ENCODE results near the gene ZNF134. TPM values are rescaled to one million over a fixed set of nuclear protein-coding genes. Genes with fewer than 3 reads are reported as not detected.

ZNF134 gene
- polyA plus RNA-seq, 10 donors: 9.5 to 15.1 (median 13.0) TPM

Other genes starting within 250 kb of the ZNF134 start
- 10 to 100 TPM; 11.2 to 24.8 (median 16.9) TPM for gene ZNF548, start 224.4 kb upstream of the ZNF134 start, polyA plus RNA-seq (ENCODE audit: insufficient read length in 10 of 10)
- gene ZNF17, start 203.1 kb upstream of the ZNF134 start, polyA plus RNA-seq (ENCODE audit: insufficient read length in 10 of 10): 1 to 10 TPM; 5.1 to 9.9 (median 7.8) TPM
- gene ZNF749, start 178.9 kb upstream of the ZNF134 start, polyA plus RNA-seq (ENCODE audit: insufficient read length in 10 of 10): 1 to 10 TPM; 4.1 to 8.5 (median 6.2) TPM
- gene VN1R1, start 157.1 kb upstream of the ZNF134 start, polyA plus RNA-seq (ENCODE audit: insufficient read length in 10 of 10): 1 to 10 TPM in 8 of 10 donors, under 1 TPM in 2; 0.84 to 3.8 (median 1.5) TPM
- gene ZNF772, start 136.7 kb upstream of the ZNF134 start, polyA plus RNA-seq (ENCODE audit: insufficient read length in 10 of 10): 10 to 100 TPM in 4 of 10 donors, 1 to 10 TPM in 6; 6.4 to 11.9 (median 9.1) TPM
- 10 to 100 TPM in 3 of 10 donors, 1 to 10 TPM in 7; 5.9 to 13.2 (median 9.9) TPM for gene ZNF419, start 126.5 kb upstream of the ZNF134 start, polyA plus RNA-seq (ENCODE audit: insufficient read length in 10 of 10)
- gene ZNF773, start 114.3 kb upstream of the ZNF134 start, polyA plus RNA-seq (ENCODE audit: insufficient read length in 10 of 10): 10 to 100 TPM in 1 of 10 donors, 1 to 10 TPM in 9; 5.1 to 11.8 (median 7.4) TPM
- gene ZNF549, start 86.9 kb upstream of the ZNF134 start, polyA plus RNA-seq (ENCODE audit: insufficient read length in 10 of 10): 1 to 10 TPM; 4.7 to 9.5 (median 7.5) TPM
- 10 to 100 TPM in 6 of 10 donors, 1 to 10 TPM in 4; 8.6 to 14.0 (median 11.1) TPM for gene ZNF550, start 54.4 kb upstream of the ZNF134 start, polyA plus RNA-seq (ENCODE audit: insufficient read length in 10 of 10)
- gene ZNF416, start 35.3 kb upstream of the ZNF134 start, polyA plus RNA-seq (ENCODE audit: insufficient read length in 10 of 10): 1 to 10 TPM; 4.3 to 6.1 (median 4.8) TPM
- 1 to 10 TPM; 4.6 to 8.0 (median 5.6) TPM for gene ZIK1, start 30.1 kb upstream of the ZNF134 start, polyA plus RNA-seq (ENCODE audit: insufficient read length in 10 of 10)
- gene ZNF530, start 14.4 kb upstream of the ZNF134 start, polyA plus RNA-seq (ENCODE audit: insufficient read length in 10 of 10): 1 to 10 TPM; 2.1 to 5.4 (median 3.4) TPM
- 10 to 100 TPM; 10.4 to 20.3 (median 15.2) TPM for gene ZNF211, start 18.9 kb downstream of the ZNF134 start, polyA plus RNA-seq (ENCODE audit: insufficient read length in 10 of 10)
- under 1 TPM in 2 of 10 donors, not detected in 8; 0.11 TPM for gene ZSCAN4, start 54.7 kb downstream of the ZNF134 start, polyA plus RNA-seq (ENCODE audit: insufficient read length in 10 of 10)
- 1 to 10 TPM; 4.4 to 7.3 (median 6.4) TPM for gene ZNF551, start 67.7 kb downstream of the ZNF134 start, polyA plus RNA-seq (ENCODE audit: insufficient read length in 10 of 10)
- 10 to 100 TPM in 7 of 10 donors, 1 to 10 TPM in 3; 8.0 to 17.6 (median 11.1) TPM for gene ZNF154, start 95.0 kb downstream of the ZNF134 start, polyA plus RNA-seq (ENCODE audit: insufficient read length in 10 of 10)
- gene ZNF671, start 113.4 kb downstream of the ZNF134 start, polyA plus RNA-seq (ENCODE audit: insufficient read length in 10 of 10): 10 to 100 TPM in 1 of 10 donors, 1 to 10 TPM in 9; 5.3 to 10.6 (median 8.0) TPM
- 10 to 100 TPM; 10.7 to 19.7 (median 14.9) TPM for gene ZNF776, start 132.6 kb downstream of the ZNF134 start, polyA plus RNA-seq (ENCODE audit: insufficient read length in 10 of 10)
- 10 to 100 TPM in 9 of 10 donors, 1 to 10 TPM in 1; 9.5 to 15.2 (median 11.8) TPM for gene ZNF586, start 155.4 kb downstream of the ZNF134 start, polyA plus RNA-seq (ENCODE audit: insufficient read length in 10 of 10)
- gene ZNF552, start 200.7 kb downstream of the ZNF134 start, polyA plus RNA-seq (ENCODE audit: insufficient read length in 10 of 10): 1 to 10 TPM; 2.1 to 6.4 (median 3.9) TPM
- gene ZNF587B, start 216.1 kb downstream of the ZNF134 start, polyA plus RNA-seq (ENCODE audit: insufficient read length in 10 of 10): 1 to 10 TPM; 3.3 to 7.5 (median 5.4) TPM
- 10 to 100 TPM in 8 of 10 donors, 1 to 10 TPM in 2; 9.0 to 24.7 (median 14.7) TPM for gene ZNF587, start 235.6 kb downstream of the ZNF134 start, polyA plus RNA-seq (ENCODE audit: insufficient read length in 10 of 10)